Ishikawa (cell line): ENCODE data around the gene FCHO1.

ENCODE experiments used
- CEBPB ChIP-seq: IDR thresholded peaks from 2 replicates; pipeline ENCODE4 v1.6.1; 2012
- CREB1 ChIP-seq: IDR thresholded peaks from 2 replicates; pipeline ENCODE4 v1.6.1; 2012; ENCODE audit warnings: low read depth
- EP300 ChIP-seq: IDR thresholded peaks from 2 replicates; pipeline ENCODE4 v1.6.1; 2012; ENCODE audit warnings: borderline replicate concordance
- FOXM1 ChIP-seq: IDR thresholded peaks from 2 replicates; pipeline ENCODE4 v1.6.1; 2012; ENCODE audit warnings: low read depth, borderline replicate concordance
- NFIC ChIP-seq: IDR thresholded peaks from 2 replicates; pipeline ENCODE4 v1.6.1; 2012
- RAD21 ChIP-seq: IDR thresholded peaks from 2 replicates; pipeline ENCODE4 v1.6.1; 2012; ENCODE audit warnings: low read depth
- TAF1 ChIP-seq: IDR thresholded peaks from 2 replicates; pipeline ENCODE4 v1.6.1; 2012; ENCODE audit warnings: low read depth, mild to moderate bottlenecking
- TCF12 ChIP-seq: IDR thresholded peaks from 2 replicates; pipeline ENCODE4 v1.6.1; 2012; ENCODE audit warnings: low read depth
- TEAD4 ChIP-seq: IDR thresholded peaks from 2 replicates; pipeline ENCODE4 v1.6.1; 2012
- ZBTB7A ChIP-seq: IDR thresholded peaks from 2 replicates; pipeline ENCODE4 v1.6.1; 2012; ENCODE audit warnings: low read depth
- TF ChIP-seq, protein P1 (sequence below): IDR thresholded peaks from 2 replicates; pipeline ENCODE4 v1.6.1; 2012; ENCODE audit warnings: low read depth, mild to moderate bottlenecking
- TF ChIP-seq, protein P2 (sequence below): IDR thresholded peaks from 2 replicates; pipeline ENCODE4 v1.6.1; 2012

DNA sequence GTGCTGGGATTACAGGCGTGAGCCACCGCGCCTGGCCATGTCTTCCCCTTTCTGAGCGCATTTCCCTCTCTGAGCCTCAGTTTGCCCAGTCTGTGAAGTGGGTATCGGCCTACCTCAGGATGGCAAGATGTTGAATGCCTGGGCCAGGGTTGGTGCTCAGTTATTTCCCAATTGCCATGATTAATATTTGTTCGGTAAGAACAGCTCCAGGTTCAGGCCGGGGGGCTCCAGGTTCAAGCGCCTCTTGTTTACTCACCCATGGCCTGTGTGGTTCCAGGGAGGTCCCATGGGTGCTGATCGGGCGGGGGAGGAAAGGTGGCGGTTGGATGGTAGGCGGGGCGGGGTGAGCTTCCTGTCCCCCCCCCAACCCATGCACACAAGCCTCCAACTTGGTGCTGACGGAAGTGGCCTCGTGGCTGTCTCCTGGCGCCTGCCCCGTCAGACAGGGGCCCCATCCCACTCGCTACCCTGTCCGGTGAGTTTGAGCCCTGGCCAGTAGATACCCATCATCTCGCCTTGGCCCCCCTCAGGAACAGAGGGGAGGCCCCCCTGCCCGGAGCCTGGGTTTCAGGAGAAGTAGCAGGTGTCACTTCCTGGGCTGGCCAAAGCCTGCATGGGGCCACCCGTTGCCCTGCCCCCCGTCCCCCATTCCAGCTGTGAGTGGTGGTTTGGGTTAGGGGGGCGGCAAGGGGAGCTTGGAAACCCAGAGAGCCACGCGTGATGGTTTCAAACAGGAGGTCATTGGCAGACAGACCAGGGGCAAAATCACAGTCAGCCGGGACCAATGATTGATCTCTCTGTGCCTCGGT, at the start of gene FCHO1:
- TF ChIP-seq TCF12 (no peak), TAF1 (no peak), FOXM1 (no peak), ZBTB7A (no peak), CREB1 (no peak), CEBPB (no peak), EP300 (no peak), RAD21 (no peak), NFIC (no peak), TEAD4 (no peak)
- TF ChIP-seq, protein P1, sequence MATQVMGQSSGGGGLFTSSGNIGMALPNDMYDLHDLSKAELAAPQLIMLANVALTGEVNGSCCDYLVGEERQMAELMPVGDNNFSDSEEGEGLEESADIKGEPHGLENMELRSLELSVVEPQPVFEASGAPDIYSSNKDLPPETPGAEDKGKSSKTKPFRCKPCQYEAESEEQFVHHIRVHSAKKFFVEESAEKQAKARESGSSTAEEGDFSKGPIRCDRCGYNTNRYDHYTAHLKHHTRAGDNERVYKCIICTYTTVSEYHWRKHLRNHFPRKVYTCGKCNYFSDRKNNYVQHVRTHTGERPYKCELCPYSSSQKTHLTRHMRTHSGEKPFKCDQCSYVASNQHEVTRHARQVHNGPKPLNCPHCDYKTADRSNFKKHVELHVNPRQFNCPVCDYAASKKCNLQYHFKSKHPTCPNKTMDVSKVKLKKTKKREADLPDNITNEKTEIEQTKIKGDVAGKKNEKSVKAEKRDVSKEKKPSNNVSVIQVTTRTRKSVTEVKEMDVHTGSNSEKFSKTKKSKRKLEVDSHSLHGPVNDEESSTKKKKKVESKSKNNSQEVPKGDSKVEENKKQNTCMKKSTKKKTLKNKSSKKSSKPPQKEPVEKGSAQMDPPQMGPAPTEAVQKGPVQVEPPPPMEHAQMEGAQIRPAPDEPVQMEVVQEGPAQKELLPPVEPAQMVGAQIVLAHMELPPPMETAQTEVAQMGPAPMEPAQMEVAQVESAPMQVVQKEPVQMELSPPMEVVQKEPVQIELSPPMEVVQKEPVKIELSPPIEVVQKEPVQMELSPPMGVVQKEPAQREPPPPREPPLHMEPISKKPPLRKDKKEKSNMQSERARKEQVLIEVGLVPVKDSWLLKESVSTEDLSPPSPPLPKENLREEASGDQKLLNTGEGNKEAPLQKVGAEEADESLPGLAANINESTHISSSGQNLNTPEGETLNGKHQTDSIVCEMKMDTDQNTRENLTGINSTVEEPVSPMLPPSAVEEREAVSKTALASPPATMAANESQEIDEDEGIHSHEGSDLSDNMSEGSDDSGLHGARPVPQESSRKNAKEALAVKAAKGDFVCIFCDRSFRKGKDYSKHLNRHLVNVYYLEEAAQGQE = no peak
- TF ChIP-seq, protein P2, sequence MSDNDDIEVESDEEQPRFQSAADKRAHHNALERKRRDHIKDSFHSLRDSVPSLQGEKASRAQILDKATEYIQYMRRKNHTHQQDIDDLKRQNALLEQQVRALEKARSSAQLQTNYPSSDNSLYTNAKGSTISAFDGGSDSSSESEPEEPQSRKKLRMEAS = no peak
